Left lobe of liver (tissue), 2 donors: ENCODE measurements around the gene R3HDM1. TPM values are rescaled to one million over a fixed set of nuclear protein-coding genes. Genes with fewer than 3 reads are reported as not detected.

Experiments used
- ATAC-seq: fragments of 200-7000 bp; cut with Tn5 transposase; one replicate; pipeline ENCODE4 v1.9.1; 2020; ENCODE audit warnings: mild to moderate bottlenecking, moderate library complexity
- DNase-seq: peaks from one replicate; pipeline ENCODE4 v3.0.0-alpha.2; 2020; ENCODE audit warnings: low spot score
- total RNA-seq: library from RNA; stranded (reverse); gene quantifications from one replicate; pipeline ENCODE4 v1.2.1, GENCODE V29; 2021
- donor health status: DM: no; HTN: no; CAD: no; lungs with moderate emphysema.
- donor health status: DM: no; HTN: yes; CAD: no.

The R3HDM1 gene
- total RNA-seq, 1 donor from 2014 or later: 12.4 TPM

GRCh38 chr2:135773319-135773718 lies 242.0 kb downstream of the R3HDM1 start:
- no peak for ATAC-seq
- no peak for DNase-seq

DNA sequence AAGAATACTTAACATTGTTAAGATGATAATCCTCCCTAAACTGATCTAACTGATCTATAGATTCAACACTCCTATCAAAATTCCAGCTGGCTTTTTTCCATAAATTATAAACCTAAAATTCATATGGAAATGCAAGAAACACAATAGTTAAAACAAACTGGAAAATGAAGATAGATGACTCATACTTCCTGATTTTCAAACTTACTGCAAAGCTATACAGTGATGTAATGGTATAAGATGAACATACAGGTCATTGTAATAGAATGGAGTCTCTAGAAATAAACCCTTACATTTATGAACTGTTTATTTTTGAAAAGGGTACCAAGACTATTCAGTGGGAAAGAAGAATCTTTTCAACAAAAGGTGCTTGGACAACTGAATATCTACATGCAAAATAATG lies 242.6 kb downstream of the R3HDM1 start:
- DNase-seq (no peak), ATAC-seq (no peak)

Other genes with a start within 250 kb of the R3HDM1 start
- 2.9 TPM for gene ZRANB3, start 266 bp upstream of the R3HDM1 start, total RNA-seq
- gene UBXN4, start 210.4 kb downstream of the R3HDM1 start, total RNA-seq: 65.8 TPM